K562 treated with DMSO at 1 percent for 24 hours (cell line): ENCODE results near the gene ROPN1B. TPM values are rescaled to one million over a fixed set of nuclear protein-coding genes. Genes with fewer than 3 reads are reported as not detected.

Source experiments
- total RNA-seq: library from RNA; unstranded; fragments of 300-600 nt; gene quantifications from 2 replicates; pipeline ENCODE4 v1.2.3, GENCODE V29; 2022; ENCODE audit warnings: low read depth; ENCODE audit not compliant: insufficient read depth

The ROPN1B gene
- total RNA-seq, result not detected in 2 replicates

DNA sequence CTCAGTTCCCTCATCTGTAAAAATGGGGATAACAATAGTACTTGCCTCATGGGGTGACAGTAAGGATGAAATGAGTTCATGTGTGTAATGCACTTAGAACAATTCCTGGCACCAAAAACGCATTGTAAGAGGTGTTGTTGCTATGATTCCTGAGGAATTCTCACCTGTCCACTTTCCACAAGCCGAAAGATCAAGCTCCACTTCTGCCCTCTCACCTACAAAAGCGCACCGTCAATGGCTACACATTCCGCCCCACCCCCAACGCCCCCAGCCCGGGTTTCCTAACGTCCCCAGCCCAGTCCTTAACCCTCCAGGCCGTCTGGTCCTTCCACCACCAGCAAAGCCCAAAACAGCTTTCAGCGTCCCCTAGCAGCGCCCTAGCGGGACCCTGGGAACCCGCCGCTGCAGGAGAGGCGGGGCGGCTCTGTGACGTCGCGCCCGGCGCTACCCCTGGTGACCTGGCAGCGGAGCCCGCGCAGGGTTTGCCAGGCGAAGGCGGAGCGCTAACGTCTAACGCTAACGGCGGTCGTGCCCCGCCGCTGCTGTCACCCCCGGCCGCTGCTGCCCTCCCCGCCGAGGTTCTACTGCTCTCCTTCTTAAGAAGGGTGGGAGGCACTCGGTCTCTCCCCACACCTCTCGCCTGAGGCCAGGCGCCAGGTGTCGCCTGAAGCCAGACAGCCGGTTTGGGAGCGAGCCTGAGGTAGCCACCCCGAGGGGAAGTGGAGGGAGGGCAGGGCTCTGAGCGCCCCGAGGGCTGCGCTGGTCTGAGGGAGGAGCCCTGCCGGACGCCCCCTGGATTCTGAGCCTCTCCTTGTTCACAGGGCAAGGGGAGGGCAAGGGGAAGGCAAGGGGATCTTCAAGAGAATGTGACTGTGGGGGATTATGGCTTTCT lies at the start of gene ROPN1B:
TSS of gene ROPN1B (plus strand) at position 478 of the 892 bp plus-strand sequence. CDS start 2,877 bp downstream, outside the sequence.

Other genes with a start within 250 kb of the ROPN1B start
- gene SLC41A3, start 114.9 kb downstream of the ROPN1B start, total RNA-seq, result 38.3 and 39.4 TPM in 2 replicates
- gene ALDH1L1, start 211.4 kb downstream of the ROPN1B start, total RNA-seq, result 9.2 and 11.9 TPM in 2 replicates